Kasumi-1 (cell line): ENCODE data around the gene CUEDC1.

Source experiments
- DNase-seq, 2 experiments: peaks; one replicate each; lab custom pipeline; 2025; lab: John Stamatoyannopoulos, UW

CUEDC1 gene

DNA sequence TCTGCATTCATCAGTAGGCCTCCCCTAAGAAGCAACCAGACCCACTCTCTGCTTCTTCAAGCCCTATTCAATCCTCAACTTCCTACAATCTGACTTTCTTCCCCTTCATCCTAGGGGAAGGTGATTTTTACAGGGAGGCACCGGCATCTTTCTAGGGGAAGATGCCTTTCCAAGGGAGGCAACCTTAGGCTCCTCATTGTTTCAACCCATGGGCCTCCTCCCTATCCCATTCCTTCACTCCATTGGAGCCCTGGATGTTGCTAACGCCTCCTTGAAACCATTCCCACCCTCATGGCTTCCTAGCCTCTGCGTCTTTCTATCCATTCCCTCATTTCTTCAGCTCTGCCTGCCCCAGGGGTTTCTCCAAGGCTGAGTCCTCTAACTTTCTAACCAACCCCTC lies 2.7 kb upstream of the CUEDC1 start:
- DNase-seq: no peak

DNA sequence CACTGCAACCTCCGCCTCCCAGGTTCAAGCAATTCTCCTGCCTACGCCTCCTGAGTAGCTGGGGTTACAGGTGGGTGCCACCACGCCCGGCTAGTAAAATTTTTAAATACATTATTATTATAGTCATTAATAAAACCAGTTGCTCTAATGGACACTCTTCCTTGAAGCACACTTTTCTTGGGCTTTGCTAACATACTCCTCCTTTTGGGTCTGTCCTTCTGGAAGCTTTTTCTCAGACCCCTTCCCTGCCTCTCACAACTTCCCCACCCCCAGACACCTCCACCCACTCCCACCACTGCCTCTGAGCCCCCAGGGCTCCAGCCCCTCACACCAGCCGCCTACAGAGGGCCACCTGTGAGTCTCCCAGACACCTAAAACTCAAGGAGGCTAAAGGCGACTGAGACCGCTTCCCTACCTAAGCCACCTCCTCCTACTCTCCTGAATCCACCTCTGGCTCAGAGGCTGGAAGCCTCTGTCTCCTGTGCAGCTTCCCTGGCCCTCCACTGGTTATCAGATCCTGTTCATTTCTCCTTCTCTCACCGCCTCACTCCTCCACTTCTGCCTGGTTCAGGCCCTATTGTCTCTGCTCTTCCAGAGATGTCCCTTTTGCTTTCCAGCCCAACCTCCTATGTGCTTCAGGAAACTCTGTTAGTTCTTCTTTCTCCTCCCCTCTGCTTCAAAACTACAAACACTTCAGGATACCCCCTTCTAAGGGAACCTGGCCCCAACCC lies 2.1 kb upstream of the CUEDC1 start:
- DNase-seq: no peak

DNA sequence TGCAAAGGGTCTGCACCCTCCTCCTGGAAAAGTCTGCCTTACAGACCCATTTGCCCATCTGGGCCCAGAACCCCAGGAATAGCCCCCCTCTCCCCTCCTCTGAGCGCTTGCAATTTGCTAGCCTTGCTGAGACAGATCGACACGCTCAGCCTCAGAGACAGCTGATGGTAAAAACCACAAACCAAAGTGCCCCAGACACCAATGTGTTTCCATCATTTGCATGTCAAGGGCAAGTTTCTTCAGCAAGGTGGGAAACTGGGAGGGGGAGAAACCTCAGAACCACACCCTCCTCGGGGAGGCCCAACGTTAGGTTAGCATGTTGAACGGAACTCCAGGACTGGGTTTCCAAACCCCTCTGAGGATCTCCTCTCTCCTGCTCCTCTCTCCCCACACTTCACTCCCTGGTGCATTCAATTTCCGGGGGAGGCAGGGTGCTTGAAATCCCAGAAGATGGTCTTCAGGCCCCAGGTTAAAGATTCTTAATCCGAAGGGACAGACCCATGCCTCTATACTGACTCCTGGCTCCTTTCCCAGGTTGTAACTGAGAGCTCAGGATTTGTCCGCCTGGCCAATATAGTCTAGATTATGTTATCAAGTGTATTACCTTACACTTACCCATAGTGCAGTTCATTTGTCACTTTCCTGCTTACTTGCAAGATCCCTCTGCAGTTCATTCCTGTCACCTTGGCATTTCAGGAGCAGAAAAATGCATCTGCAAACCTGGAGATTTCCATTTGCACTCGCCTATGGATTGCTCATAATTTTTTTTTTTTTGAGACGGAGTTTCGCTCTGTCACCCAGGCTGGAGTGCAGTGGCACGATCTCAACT lies 1.3 kb upstream of the CUEDC1 start:
- no peak for DNase-seq

DNA sequence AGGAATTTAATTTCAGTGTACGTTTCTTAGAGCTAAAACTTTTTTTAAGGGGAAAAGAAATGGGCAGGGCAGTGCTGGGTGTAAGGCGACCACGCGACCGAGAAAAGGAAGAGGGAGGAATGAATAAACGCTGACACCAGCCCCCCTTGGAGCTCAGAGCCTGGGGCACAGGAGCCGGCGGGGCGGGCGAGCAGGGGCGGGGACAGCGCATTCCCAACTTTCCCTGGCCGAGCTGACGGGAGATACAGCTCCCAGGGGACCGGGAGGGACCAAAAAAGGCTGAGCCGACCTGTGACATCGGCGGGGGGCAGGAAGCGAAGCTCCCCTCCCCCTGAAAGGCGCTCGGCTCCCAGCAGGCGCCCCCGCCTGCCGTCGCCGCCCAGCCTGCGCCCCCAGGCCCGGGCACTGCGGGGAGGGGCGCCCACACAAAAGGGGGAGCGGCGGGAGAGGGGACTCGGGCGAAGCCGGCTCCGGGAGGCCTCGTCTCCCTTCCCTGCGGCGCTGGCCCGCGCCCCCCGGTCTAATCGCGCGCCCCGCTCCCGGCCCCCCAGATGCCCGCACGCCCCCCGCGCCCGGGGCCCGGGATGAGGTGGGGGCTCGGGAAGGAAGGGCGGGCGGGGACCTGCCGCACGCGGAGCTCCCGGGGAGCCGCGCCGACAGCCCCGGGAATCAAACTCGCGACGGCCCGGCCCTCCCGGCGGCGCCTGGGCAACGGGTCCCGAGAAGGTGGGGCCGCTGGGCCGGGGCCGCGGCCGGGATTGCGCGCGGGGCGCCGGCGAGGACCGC lies 622 bp downstream of the CUEDC1 start:
- no peak for DNase-seq

DNA sequence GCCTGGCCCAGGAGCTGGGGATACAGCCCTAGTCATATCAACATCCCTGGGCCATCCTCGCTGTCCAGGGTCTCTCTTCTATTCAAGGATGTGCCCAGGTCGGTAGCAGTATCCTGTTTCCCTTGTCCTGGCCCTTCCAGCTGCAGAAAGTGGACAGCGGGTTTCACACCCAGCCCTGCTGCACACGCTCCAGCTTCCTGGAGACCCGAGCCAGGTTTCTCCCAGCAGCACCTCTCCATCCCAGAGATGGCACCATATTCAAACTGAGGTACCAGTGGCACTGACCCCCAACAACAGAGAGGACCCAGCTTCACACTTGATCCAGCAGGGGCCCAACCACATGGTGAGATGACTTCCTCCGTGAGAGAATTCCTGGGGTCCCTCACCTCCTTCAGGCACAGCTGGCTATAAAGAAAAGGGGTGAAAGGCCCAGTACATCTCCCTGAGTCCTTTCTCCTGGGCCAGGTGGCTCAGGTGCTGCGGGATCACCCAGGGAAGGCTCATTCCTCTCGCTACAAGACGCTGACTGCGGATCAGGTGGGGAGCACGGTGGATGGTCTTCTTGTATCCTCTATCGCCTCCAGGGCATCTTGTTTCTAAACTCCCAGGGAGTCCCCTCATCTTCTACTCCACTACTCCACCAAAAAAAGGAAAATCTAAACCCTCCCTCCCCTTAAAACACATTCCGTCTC lies 1.4 kb downstream of the CUEDC1 start:
- DNase-seq: no peak

DNA sequence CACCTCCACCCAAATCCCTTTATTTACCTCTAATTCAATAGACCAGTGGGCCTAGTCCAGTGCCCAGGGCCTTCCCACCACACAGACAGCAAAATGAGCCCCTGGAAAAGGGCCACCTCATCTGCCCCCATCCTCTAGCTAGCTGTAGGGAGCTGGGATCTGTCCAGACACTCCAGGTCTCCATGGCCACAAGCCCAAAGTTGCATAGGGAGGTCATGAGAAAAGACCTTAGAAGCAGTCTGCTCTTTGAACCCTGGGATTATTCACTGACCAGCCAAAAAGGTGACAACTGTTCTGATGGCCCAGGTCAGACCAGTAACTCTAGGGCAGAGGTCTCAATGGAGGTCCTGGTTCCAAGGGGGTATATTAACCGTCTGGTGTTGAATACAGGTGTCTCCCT lies 2.0 kb downstream of the CUEDC1 start:
- no peak for DNase-seq

DNA sequence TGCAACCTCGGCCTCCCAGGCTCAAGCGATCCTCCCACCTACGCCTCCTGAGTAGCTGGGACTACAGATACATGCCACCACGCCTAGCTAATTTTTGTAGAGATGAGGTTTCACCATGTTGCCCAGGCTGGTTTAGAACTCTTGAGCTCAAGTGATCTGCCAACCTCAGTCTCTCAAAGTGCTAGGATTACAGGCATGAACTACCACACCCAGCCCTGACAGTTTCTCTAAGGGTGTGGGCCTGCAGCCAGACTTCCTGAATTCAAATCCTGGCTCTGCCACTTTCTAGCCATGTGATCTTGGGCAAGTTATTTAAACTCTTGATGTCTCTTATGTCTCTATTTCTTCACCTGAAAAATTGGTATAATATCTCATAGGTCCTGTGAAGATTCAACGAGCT lies 5.6 kb downstream of the CUEDC1 start:
- DNase-seq: peak in 1 of 2 experiments; percentile 22

DNA sequence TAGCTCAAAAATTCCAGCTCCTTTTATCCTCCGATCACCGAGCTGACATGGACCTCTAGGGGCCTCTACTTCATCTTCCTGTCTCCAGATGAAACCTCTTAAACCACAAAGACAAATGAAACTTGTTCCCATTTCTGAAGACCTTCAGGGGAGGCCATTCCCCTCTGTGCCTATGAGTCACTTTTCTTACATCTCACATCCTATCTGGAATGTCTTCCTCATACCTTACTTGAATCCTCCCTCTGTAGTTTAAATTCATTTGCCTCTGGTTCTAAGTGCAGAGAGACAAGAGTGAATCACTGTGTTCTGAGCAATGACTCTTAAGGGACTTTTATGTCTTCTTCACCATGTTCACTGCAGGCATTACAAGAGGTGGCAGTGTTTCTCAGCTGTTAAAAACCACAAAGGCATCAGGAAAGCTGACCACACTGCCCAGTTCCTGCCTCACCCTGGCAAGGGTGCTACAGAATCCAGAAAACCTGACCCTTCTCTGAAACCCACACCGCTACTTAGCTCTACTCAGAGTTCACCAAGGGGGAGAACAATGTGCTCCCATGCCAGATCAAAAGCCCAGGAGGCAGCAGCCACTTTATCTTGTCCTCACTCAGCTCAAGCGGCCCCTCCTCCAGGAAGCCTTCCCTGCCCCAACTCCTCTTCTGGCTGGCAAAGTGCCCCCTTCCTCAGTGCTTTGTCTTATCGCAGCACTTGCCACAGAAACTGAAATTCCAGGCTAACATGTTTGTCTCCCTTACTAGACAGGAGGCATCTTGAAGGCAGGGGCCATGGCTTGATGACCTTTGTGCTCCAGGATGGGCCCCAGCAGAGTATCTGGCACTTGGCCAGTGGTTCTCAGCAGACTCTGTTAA lies 6.4 kb downstream of the CUEDC1 start:
- peak; percentile 49 to 54 for DNase-seq

DNA sequence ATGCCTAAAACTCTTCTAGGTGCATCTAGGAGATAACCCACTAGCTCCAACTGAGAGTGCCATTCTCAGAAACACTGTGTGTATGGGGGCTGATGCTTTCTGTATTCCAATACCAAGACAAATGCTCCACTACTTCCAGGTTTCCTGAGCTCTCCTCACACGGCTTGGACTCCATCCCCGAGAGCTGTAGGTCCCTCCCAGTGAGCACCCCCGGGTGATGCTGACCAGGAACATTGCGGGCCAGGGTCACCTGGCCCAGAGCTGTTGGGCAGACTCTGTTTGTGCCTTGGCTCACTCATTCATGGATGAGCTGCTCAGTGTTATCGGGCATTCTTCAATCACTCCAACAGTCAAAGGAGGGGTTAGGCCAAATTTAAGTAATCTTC lies 7.0 kb downstream of the CUEDC1 start:
- DNase-seq: no peak

DNA sequence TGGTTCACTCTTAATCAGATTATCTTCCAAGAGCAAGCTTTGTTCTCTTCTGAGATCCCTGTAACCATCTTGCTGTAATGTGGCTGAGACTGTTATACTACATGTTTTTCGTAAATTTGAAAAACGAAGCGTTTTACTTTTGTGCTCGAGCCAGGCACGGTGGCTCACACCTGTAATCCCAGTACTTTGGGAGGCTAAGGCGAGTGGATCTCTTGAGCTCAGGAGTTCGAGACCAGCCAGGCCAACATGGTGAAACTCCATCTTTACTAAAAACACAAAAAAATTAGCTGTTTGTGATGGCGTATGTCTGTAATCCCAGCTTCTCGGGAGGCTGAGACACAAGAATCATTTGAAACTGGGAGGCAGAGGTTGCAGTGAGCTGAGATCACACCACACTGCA lies 7.8 kb downstream of the CUEDC1 start:
- no peak for DNase-seq

DNA sequence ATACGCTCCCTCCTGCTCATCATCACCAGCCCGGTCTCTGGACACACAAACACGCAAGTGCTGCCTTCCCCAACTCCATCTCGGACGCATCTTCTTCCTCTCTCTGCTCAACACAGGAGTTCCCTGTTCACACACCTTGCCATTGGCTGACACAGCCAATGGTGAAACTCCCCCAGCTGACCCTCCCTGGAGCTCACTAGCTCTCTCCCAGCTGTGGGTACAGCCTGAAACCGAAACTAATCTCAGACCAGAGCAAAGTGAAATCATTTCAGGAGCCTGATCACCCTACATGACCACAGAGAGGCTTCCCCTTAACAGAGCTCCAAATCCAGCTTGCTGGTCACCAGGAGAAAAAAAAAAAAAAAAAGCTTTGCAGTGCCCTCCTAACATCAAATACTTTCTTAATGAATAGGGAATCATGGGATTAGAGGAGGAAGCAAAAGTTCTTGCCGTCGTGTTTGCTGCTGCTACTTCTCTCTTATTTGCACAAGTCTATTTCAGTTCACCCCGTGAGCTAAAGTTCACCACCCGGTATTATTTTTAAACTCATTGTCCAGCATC lies 8.3 kb downstream of the CUEDC1 start:
- peak; percentile 34 to 48 for DNase-seq

DNA sequence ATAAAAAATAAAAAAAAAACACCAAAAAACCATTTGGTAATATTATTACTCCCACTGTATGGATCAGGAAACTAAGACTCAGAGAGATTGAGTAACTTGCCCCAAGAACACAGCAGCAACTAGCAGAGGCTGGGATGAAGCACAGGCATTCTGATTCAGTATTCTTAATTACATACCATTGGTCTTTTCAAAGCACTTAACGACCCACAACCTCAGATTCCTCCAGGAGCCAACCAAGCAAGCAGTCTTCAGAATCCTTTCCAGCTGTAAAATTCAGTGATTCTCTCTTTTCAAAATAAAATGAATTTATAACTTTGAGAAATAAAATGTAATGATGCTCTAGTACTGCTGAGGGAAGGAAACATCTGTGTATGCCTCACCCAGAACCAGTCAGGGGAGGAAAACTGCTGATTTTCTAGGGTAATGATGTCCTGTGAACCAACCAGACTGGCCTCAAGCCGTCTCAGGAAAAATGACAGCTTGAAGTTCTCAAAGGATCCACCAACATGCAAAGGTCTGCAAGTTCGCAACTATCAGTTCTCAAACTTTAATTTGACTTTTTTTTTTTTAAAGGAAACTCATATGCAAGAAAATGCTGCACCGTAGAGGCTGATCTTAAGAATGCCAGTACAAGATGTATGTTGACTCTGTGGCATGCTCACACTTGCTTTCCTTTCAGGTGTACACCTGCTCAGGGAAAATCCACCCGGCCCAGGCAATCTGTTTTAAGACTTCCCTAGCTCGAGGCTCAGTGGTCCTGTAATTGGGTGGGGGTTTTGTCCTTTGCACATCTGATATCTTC lies 9.0 kb downstream of the CUEDC1 start:
- DNase-seq: no peak

DNA sequence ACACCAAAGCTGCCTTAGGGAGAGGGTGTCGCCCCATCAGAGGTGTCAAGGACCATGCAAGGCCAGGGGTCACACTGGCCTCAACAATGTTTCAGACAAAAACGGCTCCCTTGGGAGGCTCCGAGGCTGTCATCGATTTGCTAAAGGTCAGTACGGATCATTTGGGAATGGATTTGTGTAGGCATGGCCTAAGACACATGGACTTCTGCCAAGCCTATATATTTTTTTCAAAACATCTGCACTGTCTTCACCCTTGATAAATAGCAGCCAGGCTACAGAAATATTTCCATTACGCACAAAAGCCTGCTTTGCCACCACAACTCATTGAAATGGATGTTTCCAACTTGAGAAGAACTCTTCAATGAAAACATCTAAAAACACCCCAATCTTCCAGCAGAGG lies 10.3 kb downstream of the CUEDC1 start:
- DNase-seq: no peak

DNA sequence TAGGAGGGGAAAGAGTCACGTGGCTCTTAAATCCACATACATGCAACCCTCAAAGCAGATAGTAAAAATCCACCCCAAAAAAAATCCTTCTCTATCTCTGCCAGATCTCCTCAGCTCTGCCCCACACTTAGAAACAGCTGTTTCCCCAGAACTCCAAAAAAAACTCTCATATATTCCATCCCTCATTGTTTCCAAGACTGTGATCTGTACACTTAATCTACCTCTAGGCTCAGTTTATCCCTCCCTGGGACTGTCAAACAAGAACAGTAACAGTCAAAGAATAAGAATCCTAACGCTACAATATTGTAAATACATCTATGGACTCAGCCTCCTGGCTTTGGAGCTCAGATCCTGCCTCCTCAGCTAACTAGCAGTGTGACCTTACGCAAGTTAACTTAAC lies 11.6 kb downstream of the CUEDC1 start:
- no peak for DNase-seq

DNA sequence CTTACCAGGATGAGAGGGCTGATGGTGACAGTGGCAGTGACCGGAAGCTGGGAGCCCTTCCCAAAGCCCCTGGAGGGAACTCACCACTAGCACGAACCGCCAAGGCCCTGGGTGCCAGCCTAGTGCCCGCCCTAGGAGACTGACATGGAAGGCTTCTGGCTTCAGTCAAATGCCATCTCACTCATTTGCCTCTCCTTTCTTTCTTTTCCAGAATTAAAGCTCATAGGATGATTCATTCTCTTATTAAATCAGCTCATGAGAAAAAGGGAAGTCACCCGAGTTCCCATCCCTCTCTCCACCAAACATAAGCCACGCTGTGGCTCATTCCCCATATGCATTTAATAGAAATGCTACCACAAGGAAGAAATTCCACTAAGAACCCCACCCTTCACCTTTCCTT lies 12.1 kb downstream of the CUEDC1 start:
- DNase-seq: peak; percentile 33 to 35

DNA sequence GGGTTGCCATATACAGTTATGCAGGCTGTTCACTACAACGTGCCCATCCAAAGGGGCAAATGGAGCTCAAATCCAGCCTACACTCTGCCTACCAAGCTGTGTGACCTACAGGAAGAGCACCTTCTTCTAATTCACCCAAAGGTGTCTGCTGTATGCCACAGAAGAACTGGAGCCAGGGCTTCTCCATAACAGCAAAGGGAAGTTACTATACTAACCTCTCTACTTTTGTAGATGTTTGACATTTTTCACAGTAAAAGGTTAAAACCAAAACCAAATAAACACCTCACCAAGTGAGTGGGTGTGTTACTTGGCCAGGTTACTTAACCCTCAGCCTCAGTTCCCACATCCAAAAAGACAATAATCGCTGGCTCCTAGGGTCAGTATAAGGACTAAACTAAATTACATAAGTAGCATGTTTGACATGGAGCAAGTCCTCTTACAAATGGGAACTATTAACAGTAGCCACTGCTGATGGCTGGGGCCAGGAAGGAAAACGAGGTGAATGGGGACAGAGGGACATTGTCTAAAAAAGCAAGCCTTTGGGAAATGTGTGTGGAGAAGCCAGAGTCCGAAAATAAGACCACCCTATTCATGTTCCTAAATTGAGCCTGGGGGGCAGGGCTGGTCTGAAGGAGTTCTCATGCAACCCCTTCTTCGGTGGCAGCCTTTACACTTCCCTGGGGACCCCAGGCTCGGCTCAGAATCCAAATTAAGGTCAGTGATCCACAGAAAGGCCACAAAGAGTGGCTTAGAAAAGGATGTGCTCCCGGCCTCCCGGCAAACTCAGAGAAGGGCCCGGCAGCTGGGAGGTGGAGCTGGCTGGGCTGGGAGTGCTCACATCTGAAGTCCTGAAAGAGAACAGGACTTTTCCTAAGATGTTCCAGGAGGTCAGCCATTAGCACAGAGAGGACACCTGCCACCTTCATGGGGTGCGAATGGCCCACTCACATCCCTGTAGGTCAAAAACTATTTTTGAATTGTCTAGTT lies 13.5 kb downstream of the CUEDC1 start:
- no peak for DNase-seq

DNA sequence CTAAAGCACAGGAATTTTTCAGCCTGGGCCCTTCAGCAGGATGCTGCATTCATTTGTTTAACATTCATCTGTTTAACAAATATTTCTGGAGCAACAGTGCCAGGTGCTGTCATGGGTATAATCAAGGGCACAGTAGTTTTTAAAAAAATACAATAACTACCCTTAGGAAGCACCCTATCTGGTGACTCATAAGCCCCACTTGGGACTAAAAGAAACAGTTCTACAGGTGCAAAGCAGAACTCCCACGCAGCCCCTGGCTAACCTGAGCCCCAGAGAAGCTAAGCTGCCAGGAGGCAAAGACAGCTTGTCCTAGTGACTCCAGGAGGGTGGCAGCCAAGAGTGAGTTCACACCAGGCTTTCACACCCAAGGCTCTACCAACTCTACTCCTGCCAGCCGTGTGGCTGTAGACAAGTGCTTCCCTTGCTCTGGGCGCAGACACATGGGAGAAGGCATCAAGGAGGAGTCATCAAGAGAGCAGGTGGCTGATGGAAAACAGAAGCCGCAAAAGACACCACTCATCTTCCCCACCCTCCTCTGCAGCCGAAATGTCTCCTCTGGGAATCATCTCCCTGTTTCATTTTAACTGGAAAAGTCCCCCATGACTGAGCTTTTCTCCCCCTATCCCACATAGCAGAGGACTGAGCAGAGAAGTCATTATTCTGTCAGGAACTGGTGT lies 14.4 kb downstream of the CUEDC1 start:
- no peak for DNase-seq

DNA sequence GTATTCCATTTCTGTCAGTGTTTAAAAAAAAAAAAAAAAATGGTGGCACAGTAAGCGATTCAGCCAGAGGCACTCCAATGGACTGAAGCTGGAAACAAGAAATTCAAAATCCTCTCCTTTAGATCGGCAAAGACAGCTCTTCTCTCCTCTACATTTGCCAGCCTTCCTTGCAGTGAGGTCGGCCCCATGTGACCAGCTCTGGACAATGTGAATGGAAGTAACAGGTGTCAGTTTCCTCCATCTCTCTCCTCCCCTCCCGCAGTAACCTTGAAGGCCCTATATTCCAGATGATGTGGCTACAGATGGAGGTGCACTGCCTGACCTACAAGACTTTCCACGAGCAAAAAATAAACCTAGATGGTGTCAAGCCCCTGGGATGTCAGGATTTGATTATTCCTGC lies 15.0 kb downstream of the CUEDC1 start:
- no peak for DNase-seq
